ENCODE measurements around the gene PCNX4.

Gene PCNX4

GRCh38 chr14:60211153-60211552 lies 119.4 kb downstream of the PCNX4 start:
- no peak for DNase-seq

GRCh38 chr14:60212503-60213371 lies 121.0 kb downstream of the PCNX4 start:
- no peak for DNase-seq

GRCh38 chr14:60214003-60214402 lies 122.3 kb downstream of the PCNX4 start:
- DNase-seq = no peak

- no peak for DNase-seq
These were observed 122.8 kb downstream of the PCNX4 start for GRCh38 chr14:60214415-60215126.

- no peak for DNase-seq
These were observed 123.4 kb downstream of the PCNX4 start for GRCh38 chr14:60215127-60215444.

GRCh38 chr14:60215520-60216420 lies 124.0 kb downstream of the PCNX4 start:
- DNase-seq = no peak

- no peak for DNase-seq
These were observed 126.0 kb downstream of the PCNX4 start for GRCh38 chr14:60217713-60218112.
